GM19193 (cell line): Measurements from ENCODE around the gene CDC7.

ENCODE experiments used
- POLR2A ChIP-seq: IDR thresholded peaks from 4 replicates; pipeline ENCODE4 v1.6.1; 2011; ENCODE audit not compliant: insufficient read depth, insufficient read length; ENCODE audit errors: extremely low read depth

Gene CDC7

GRCh38 chr1:91533361-91534024 lies 32.8 kb downstream of the CDC7 start:
- no peak for TF ChIP-seq POLR2A

GRCh38 chr1:91535441-91535840 lies 34.8 kb downstream of the CDC7 start:
- TF ChIP-seq POLR2A: no peak

GRCh38 chr1:91537281-91537986 lies 36.8 kb downstream of the CDC7 start:
- TF ChIP-seq POLR2A: no peak

- no peak for TF ChIP-seq POLR2A
These were observed 37.3 kb downstream of the CDC7 start for GRCh38 chr1:91537987-91538304.

- TF ChIP-seq POLR2A: no peak
These were observed 40.3 kb downstream of the CDC7 start for GRCh38 chr1:91540910-91541309.

GRCh38 chr1:91541918-91542533 lies 41.4 kb downstream of the CDC7 start:
- no peak for TF ChIP-seq POLR2A

GRCh38 chr1:91545506-91546300 lies 45.1 kb downstream of the CDC7 start:
- no peak for TF ChIP-seq POLR2A

GRCh38 chr1:91546301-91546581 lies 45.6 kb downstream of the CDC7 start:
- TF ChIP-seq POLR2A: no peak

GRCh38 chr1:91546876-91547275 lies 46.2 kb downstream of the CDC7 start:
- TF ChIP-seq POLR2A: no peak

GRCh38 chr1:91548376-91549040 lies 47.9 kb downstream of the CDC7 start:
- no peak for TF ChIP-seq POLR2A

GRCh38 chr1:91549041-91549735 lies 48.5 kb downstream of the CDC7 start:
- no peak for TF ChIP-seq POLR2A

- no peak for TF ChIP-seq POLR2A
These were observed 50.3 kb downstream of the CDC7 start for GRCh38 chr1:91550961-91551360.

- no peak for TF ChIP-seq POLR2A
These were observed 51.4 kb downstream of the CDC7 start for GRCh38 chr1:91552091-91552490.

GRCh38 chr1:91552596-91552995 lies 51.9 kb downstream of the CDC7 start:
- TF ChIP-seq POLR2A: no peak
